Loucy (cell line): ENCODE results near the gene ST14.

Experiments
- EZH2phosphoT487 ChIP-seq: fragments of 200-600 bp; IDR thresholded peaks from 2 replicates; pipeline ENCODE4 v1.6.1; 2018; ENCODE audit warnings: antibody characterized with exemption, mild to moderate bottlenecking, moderate library complexity, borderline replicate concordance
- TF ChIP-seq, protein P1 (sequence below): fragments of 200-600 bp; sonication (generic); conservative IDR thresholded peaks from 2 replicates; pipeline ENCODE4 v1.5.1; 2014; ENCODE audit warnings: mild to moderate bottlenecking, antibody characterized with exemption, low read length

DNA sequence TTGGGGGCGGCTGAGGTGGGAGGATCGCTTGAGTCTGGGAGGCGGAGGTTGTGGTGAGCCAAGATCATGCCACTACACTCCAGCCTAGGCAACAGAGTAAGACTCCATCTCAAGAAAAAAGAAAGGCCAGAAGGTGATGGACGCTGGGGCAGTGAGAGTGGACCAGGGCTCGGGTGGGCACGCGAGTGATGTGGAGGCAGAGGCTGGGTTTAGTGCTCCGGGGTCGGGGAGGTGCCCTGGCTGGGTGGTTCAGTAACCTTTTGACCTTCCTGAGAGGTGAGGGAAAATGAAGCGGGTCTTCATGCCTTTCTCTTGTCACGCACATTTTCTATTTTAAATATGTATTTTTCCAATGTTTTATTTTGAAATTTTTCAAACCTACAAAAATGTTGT, 45.1 kb downstream of the ST14 start:
- TF ChIP-seq, protein P1, sequence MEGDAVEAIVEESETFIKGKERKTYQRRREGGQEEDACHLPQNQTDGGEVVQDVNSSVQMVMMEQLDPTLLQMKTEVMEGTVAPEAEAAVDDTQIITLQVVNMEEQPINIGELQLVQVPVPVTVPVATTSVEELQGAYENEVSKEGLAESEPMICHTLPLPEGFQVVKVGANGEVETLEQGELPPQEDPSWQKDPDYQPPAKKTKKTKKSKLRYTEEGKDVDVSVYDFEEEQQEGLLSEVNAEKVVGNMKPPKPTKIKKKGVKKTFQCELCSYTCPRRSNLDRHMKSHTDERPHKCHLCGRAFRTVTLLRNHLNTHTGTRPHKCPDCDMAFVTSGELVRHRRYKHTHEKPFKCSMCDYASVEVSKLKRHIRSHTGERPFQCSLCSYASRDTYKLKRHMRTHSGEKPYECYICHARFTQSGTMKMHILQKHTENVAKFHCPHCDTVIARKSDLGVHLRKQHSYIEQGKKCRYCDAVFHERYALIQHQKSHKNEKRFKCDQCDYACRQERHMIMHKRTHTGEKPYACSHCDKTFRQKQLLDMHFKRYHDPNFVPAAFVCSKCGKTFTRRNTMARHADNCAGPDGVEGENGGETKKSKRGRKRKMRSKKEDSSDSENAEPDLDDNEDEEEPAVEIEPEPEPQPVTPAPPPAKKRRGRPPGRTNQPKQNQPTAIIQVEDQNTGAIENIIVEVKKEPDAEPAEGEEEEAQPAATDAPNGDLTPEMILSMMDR, result no peak
- TF ChIP-seq EZH2phosphoT487, result no peak
